GM23338 (cell line): ENCODE measurements around the gene SYP. TPM values are rescaled to one million over a fixed set of nuclear protein-coding genes. Genes with fewer than 3 reads are reported as not detected.

ENCODE experiments used
- ATAC-seq: fragments of 200-7000 bp; cut with Tn5 transposase; 3 replicates; pipeline ENCODE4 v1.9.1; 2020
- DNase-seq: peaks from one replicate; pipeline ENCODE4 v3.0.0-alpha.2; 2015; ENCODE audit warnings: low spot score
- H2AFZ ChIP-seq: fragments of 200-600 bp; sonication (generic); 2 replicates; pipeline ENCODE4 v1.8.0; 2016; ENCODE audit warnings: antibody characterized with exemption, mild to moderate bottlenecking, moderate library complexity
- H3F3A ChIP-seq: fragments of 200-600 bp; sonication (generic); replicated peaks from 2 replicates; pipeline ENCODE4 v1.8.0; 2017; ENCODE audit warnings: antibody characterized with exemption, mixed run types, low read depth
- H3K27ac ChIP-seq: fragments of 200-600 bp; sonication (generic); 2 replicates; pipeline ENCODE4 v1.6.1; 2016; ENCODE audit warnings: low read depth
- H3K27me3 ChIP-seq: fragments of 200-600 bp; sonication (generic); 2 replicates; pipeline ENCODE4 v1.8.0; 2016; ENCODE audit warnings: mild to moderate bottlenecking, mixed run types, moderate library complexity; ENCODE audit not compliant: insufficient read depth
- H3K36me3 ChIP-seq: fragments of 200-600 bp; sonication (generic); 2 replicates; pipeline ENCODE4 v1.8.0; 2016; ENCODE audit warnings: mild to moderate bottlenecking; ENCODE audit not compliant: insufficient read depth
- H3K4me1 ChIP-seq: fragments of 200-600 bp; sonication (generic); 2 replicates; pipeline ENCODE4 v1.8.0; 2016; ENCODE audit warnings: mild to moderate bottlenecking, moderate library complexity; ENCODE audit not compliant: insufficient read depth
- H3K4me2 ChIP-seq: fragments of 200-600 bp; sonication (generic); 2 replicates; pipeline ENCODE4 v1.7.1; 2017; ENCODE audit warnings: mixed run types
- H3K4me3 ChIP-seq: fragments of 200-600 bp; sonication (generic); 2 replicates; pipeline ENCODE4 v1.6.1; 2016; ENCODE audit warnings: mixed run types
- H3K79me2 ChIP-seq: fragments of 200-600 bp; sonication (generic); replicated peaks from 2 replicates; pipeline ENCODE4 v1.8.0; 2017; ENCODE audit warnings: mild to moderate bottlenecking; ENCODE audit not compliant: insufficient read depth
- H3K9me2 ChIP-seq: fragments of 200-600 bp; sonication (generic); 2 replicates; pipeline ENCODE4 v1.8.0; 2017; ENCODE audit not compliant: insufficient read depth
- H4K20me1 ChIP-seq: fragments of 200-600 bp; sonication (generic); replicated peaks from 2 replicates; pipeline ENCODE4 v1.8.0; 2017; ENCODE audit warnings: mild to moderate bottlenecking; ENCODE audit not compliant: insufficient read depth
- H3K27ac Mint-ChIP-seq: 2 replicates; pipeline ENCODE4 v1.8.0; 2020; ENCODE audit warnings: inconsistent platforms, mild to moderate bottlenecking, moderate library complexity, mixed read lengths
- H3K27me3 Mint-ChIP-seq: 3 replicates; pipeline ENCODE4 v1.8.0; 2022; ENCODE audit warnings: low read depth, mild to moderate bottlenecking, moderate library complexity, mixed read lengths, inconsistent platforms; ENCODE audit not compliant: insufficient read depth, poor library complexity
- H3K36me3 Mint-ChIP-seq: 3 replicates; pipeline ENCODE4 v1.8.0; 2021; ENCODE audit warnings: low read depth, mild to moderate bottlenecking, inconsistent platforms, moderate library complexity, mixed read lengths
- H3K4me1 Mint-ChIP-seq: 3 replicates; pipeline ENCODE4 v1.8.0; 2020; ENCODE audit warnings: mild to moderate bottlenecking, inconsistent platforms, mixed read lengths
- H3K4me3 Mint-ChIP-seq: 3 replicates; pipeline ENCODE4 v1.8.0; 2021; ENCODE audit warnings: moderate library complexity, mild to moderate bottlenecking, inconsistent platforms, mixed read lengths
- H3K9me3 Mint-ChIP-seq: 3 replicates; pipeline ENCODE4 v1.8.0; 2020; ENCODE audit warnings: moderate library complexity, mild to moderate bottlenecking, inconsistent platforms, mixed read lengths
- CREB1 ChIP-seq: fragments of 250-450 bp; sonication (Bioruptor Pico); IDR thresholded peaks from 2 replicates; pipeline ENCODE4 v1.5.0; 2020; ENCODE audit warnings: low read depth, mild to moderate bottlenecking, moderate library complexity
- EZH2 ChIP-seq: fragments of 200-600 bp; sonication (generic); IDR thresholded peaks from one replicate; pipeline ENCODE4 v1.8.0; 2017; ENCODE audit warnings: antibody characterized with exemption, mild to moderate bottlenecking, low read depth; ENCODE audit not compliant: unreplicated experiment
- EZH2phosphoT487 ChIP-seq: fragments of 200-600 bp; sonication (generic); IDR thresholded peaks from one replicate; pipeline ENCODE4 v1.8.1; 2018; ENCODE audit warnings: antibody characterized with exemption; ENCODE audit not compliant: unreplicated experiment
- JUNB ChIP-seq: IDR thresholded peaks from one replicate; pipeline ENCODE4 v1.6.1; 2016; ENCODE audit warnings: antibody characterized with exemption; ENCODE audit not compliant: unreplicated experiment
- NANOG ChIP-seq: IDR thresholded peaks from 2 replicates; pipeline ENCODE4 v1.6.1; 2016; ENCODE audit warnings: antibody characterized with exemption, borderline replicate concordance
- POLR2AphosphoS5 ChIP-seq: IDR thresholded peaks from 2 replicates; pipeline ENCODE4 v1.6.1; 2016; ENCODE audit warnings: antibody characterized with exemption, low read depth
- REST ChIP-seq: IDR thresholded peaks from one replicate; pipeline ENCODE4 v1.6.1; 2018; ENCODE audit warnings: antibody characterized with exemption; ENCODE audit not compliant: unreplicated experiment
- STAT1 ChIP-seq: IDR thresholded peaks from one replicate; pipeline ENCODE4 v1.6.1; 2016; ENCODE audit warnings: antibody characterized with exemption; ENCODE audit not compliant: unreplicated experiment
- ZNF114 ChIP-seq: fragments of 250-450 bp; sonication (Bioruptor Pico); IDR thresholded peaks from 2 replicates; pipeline ENCODE4 v1.5.0; 2020; ENCODE audit warnings: mild to moderate bottlenecking, moderate library complexity
- ZNF331 ChIP-seq: fragments of 250-450 bp; sonication (Bioruptor Pico); IDR thresholded peaks from 2 replicates; pipeline ENCODE4 v1.5.0; 2020; ENCODE audit warnings: low read depth, mild to moderate bottlenecking, moderate library complexity
- ZNF462 ChIP-seq: fragments of 250-450 bp; sonication (Bioruptor Pico); IDR thresholded peaks from 2 replicates; pipeline ENCODE4 v1.5.0; 2020; ENCODE audit warnings: mild to moderate bottlenecking, moderate library complexity
- polyA plus RNA-seq: library from polyadenylated mRNA; unstranded; fragments of >200 nt; fragmentation: Nextera tagmentation; extraction: Ambion mirVana; gene quantifications from 2 replicates; pipeline ENCODE4 v1.2.1, GENCODE V29; 2016
- total RNA-seq: library from RNA; depleted of rRNA; stranded (reverse); fragments of >200 nt; shearing (Covaris generic); gene quantifications from 2 replicates; pipeline ENCODE4 v1.2.3, GENCODE V29; 2014
- TF ChIP-seq, protein P1 (sequence below): IDR thresholded peaks from 2 replicates; pipeline ENCODE4 v1.6.1; 2016; ENCODE audit warnings: antibody characterized with exemption
- TF ChIP-seq, protein P2 (sequence below), 2 experiments: fragments of 200-600 bp in 1 of 2; sonication (generic) in 1 of 2; conservative IDR thresholded peaks; 2 replicates each; pipeline versions ENCODE4 v1.5.1 to v1.6.1; 2016 to 2017; ENCODE audit warnings: antibody characterized with exemption in 2 of 2, low read depth in 2 of 2, mild to moderate bottlenecking in 2 of 2, moderate library complexity in 1 of 2

The SYP gene
- total and polyA plus RNA-seq, 2 experiments from 2014 or later, result 3.7 to 9.1 TPM

DNA sequence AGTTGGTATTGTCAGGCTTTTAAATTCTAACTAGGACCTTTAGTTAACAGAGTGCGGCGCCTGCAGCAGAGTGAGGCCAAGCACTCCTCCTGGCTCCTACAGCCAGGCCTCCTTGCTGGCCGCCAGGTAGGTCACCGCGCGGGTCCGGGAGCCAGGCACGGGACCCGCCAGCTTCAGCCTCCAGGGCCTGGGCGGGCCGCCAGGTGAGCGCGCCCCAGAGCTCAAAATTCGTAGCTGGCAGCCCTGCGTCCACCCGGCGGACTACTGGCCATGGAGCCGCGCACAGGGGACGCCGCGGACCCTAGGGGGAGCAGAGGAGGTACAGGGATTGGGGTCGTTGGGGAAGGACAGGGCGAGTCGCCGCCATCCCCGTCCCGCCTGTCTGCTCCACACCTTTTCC, 37.4 kb downstream of the SYP start, which contains the start of gene MAGIX (continued):
- TF ChIP-seq ZNF331 (no peak), NANOG (no peak), EZH2phosphoT487 (no peak), ZNF114 (no peak), POLR2AphosphoS5 (no peak), ZNF462 (CRISPR knock-in tag) (no peak)

DNA sequence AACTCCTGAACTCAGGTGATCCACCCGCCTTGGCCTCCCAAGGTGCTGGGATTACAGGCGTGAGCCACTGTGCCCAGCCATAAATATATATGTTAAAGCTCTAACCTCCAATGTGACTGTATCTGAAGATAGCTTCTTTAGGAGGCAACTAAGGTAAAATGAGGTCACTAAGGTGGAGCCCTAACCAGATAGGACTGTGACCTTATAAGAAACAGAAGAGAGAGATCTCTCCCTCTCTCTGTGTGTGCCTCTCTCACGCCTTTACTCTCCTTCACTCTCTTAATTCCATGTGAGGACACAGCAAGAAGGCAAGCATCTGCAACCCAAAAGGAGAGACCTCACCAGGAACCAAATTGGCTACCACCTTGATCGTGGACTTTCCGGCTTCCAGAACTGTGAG, 38.4 kb downstream of the SYP start:
- no peaks in the 10 kb centered on the region; the same call in 2 of the 3 replicates for H3K9me3 Mint-ChIP-seq
- Histone ChIP-seq H3K9me2 (no peaks in the 10 kb centered on the region), H3F3A (no peaks in the 10 kb centered on the region), H3K79me2 (no peaks in the 10 kb centered on the region), H2AFZ (no peak overlapping the region), H3K36me3 (no peaks in the 10 kb centered on the region), H3K4me1 (no peaks in the 10 kb centered on the region; the same call in 1 of the 2 replicates), H3K27me3 (peaks cover 62% of the 10 kb centered on the region), H3K4me2 (no peak overlapping the region), H3K27ac (no peak overlapping the region), H4K20me1 (no peaks in the 10 kb centered on the region), H3K4me3 (no peak overlapping the region)
- ATAC-seq (no peak), DNase-seq (no peak)
- peaks cover 26% of the 10 kb centered on the region for H3K27me3 Mint-ChIP-seq
- no peak overlapping the region for H3K4me3 Mint-ChIP-seq
- peaks cover 10% of the 10 kb centered on the region for H3K4me1 Mint-ChIP-seq
- H3K27ac Mint-ChIP-seq, result no peak overlapping the region
- no peaks in the 10 kb centered on the region for H3K36me3 Mint-ChIP-seq
- TF ChIP-seq STAT1 (no peak), ZNF114 (no peak), JUNB (no peak), REST (no peak), ZNF331 (no peak), EZH2 (no peak), CREB1 (CRISPR knock-in tag) (no peak)
- TF ChIP-seq, protein P1, sequence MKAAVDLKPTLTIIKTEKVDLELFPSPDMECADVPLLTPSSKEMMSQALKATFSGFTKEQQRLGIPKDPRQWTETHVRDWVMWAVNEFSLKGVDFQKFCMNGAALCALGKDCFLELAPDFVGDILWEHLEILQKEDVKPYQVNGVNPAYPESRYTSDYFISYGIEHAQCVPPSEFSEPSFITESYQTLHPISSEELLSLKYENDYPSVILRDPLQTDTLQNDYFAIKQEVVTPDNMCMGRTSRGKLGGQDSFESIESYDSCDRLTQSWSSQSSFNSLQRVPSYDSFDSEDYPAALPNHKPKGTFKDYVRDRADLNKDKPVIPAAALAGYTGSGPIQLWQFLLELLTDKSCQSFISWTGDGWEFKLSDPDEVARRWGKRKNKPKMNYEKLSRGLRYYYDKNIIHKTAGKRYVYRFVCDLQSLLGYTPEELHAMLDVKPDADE, result no peak
- TF ChIP-seq, protein P2, sequence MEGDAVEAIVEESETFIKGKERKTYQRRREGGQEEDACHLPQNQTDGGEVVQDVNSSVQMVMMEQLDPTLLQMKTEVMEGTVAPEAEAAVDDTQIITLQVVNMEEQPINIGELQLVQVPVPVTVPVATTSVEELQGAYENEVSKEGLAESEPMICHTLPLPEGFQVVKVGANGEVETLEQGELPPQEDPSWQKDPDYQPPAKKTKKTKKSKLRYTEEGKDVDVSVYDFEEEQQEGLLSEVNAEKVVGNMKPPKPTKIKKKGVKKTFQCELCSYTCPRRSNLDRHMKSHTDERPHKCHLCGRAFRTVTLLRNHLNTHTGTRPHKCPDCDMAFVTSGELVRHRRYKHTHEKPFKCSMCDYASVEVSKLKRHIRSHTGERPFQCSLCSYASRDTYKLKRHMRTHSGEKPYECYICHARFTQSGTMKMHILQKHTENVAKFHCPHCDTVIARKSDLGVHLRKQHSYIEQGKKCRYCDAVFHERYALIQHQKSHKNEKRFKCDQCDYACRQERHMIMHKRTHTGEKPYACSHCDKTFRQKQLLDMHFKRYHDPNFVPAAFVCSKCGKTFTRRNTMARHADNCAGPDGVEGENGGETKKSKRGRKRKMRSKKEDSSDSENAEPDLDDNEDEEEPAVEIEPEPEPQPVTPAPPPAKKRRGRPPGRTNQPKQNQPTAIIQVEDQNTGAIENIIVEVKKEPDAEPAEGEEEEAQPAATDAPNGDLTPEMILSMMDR (conservative IDR thresholded peaks at IDR 0.05; ENCODE audit: low read depth in 2 of 2), result no peak
